ENCODE measurements around the gene MPPED2.

GRCh38 chr11:30423886-30424285 lies 162.3 kb downstream of the MPPED2 start:
- TF ChIP-seq POLR2AphosphoS5 (IDR thresholded peaks at IDR 0.05) (no peak), POLR2A (IDR thresholded peaks at IDR 0.05) (no peak), EP300 (IDR thresholded peaks at IDR 0.05) (no peak)
- TF ChIP-seq, protein P1, sequence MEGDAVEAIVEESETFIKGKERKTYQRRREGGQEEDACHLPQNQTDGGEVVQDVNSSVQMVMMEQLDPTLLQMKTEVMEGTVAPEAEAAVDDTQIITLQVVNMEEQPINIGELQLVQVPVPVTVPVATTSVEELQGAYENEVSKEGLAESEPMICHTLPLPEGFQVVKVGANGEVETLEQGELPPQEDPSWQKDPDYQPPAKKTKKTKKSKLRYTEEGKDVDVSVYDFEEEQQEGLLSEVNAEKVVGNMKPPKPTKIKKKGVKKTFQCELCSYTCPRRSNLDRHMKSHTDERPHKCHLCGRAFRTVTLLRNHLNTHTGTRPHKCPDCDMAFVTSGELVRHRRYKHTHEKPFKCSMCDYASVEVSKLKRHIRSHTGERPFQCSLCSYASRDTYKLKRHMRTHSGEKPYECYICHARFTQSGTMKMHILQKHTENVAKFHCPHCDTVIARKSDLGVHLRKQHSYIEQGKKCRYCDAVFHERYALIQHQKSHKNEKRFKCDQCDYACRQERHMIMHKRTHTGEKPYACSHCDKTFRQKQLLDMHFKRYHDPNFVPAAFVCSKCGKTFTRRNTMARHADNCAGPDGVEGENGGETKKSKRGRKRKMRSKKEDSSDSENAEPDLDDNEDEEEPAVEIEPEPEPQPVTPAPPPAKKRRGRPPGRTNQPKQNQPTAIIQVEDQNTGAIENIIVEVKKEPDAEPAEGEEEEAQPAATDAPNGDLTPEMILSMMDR (IDR thresholded peaks at IDR 0.05): no peak
